VCaP (cell line): ENCODE data around the gene ADAMTS18.

Experiments used
- H3K27ac ChIP-seq: fragments of 450-650 bp; 2 replicates; pipeline ENCODE4 v1.5.1; 2017
- TF ChIP-seq, protein P1 (sequence below): fragments of 450-650 bp; conservative IDR thresholded peaks from 2 replicates; pipeline ENCODE4 v1.5.1; 2017; ENCODE audit warnings: mild to moderate bottlenecking, moderate library complexity

Gene ADAMTS18

GRCh38 chr16:77414752-77415231 lies 20.0 kb downstream of the ADAMTS18 start:
- no peak overlapping the region for H3K27ac ChIP-seq
- TF ChIP-seq, protein P1, sequence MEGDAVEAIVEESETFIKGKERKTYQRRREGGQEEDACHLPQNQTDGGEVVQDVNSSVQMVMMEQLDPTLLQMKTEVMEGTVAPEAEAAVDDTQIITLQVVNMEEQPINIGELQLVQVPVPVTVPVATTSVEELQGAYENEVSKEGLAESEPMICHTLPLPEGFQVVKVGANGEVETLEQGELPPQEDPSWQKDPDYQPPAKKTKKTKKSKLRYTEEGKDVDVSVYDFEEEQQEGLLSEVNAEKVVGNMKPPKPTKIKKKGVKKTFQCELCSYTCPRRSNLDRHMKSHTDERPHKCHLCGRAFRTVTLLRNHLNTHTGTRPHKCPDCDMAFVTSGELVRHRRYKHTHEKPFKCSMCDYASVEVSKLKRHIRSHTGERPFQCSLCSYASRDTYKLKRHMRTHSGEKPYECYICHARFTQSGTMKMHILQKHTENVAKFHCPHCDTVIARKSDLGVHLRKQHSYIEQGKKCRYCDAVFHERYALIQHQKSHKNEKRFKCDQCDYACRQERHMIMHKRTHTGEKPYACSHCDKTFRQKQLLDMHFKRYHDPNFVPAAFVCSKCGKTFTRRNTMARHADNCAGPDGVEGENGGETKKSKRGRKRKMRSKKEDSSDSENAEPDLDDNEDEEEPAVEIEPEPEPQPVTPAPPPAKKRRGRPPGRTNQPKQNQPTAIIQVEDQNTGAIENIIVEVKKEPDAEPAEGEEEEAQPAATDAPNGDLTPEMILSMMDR, result no peak

- TF ChIP-seq, protein P1, result no peak
- no peak overlapping the region for H3K27ac ChIP-seq
Observed at GRCh38 chr16:77410449-77410848, 24.4 kb downstream of the ADAMTS18 start.

DNA sequence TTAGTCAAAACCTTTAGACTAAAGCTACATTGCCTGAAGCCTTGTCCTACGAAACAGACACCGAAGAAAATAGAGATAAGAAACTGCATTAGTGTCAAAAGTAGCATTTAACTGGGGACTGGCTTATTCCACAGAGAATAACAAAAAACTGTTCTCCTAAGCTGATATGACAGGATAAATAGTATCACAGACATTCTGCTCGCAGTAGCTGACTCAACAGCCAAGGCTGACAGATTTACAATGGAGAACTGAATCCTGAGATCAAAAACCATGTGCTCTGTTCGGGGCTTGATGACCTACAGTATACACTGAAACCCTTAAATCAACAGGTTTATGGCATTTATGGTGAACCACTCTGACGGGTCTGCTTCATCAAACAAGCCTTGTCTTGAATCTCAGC lies 25.5 kb downstream of the ADAMTS18 start:
- TF ChIP-seq, protein P1, result no peak
- no peak overlapping the region for H3K27ac ChIP-seq

- H3K27ac ChIP-seq, result no peak overlapping the region
- TF ChIP-seq, protein P1, result no peak
Observed at GRCh38 chr16:77408607-77409006, 26.2 kb downstream of the ADAMTS18 start.

- TF ChIP-seq, protein P1, result peak; percentile 6; the same call in 1 of the 2 replicates
- no peak overlapping the region for H3K27ac ChIP-seq
Observed at GRCh38 chr16:77406680-77407079, 28.2 kb downstream of the ADAMTS18 start.

GRCh38 chr16:77404775-77405174 lies 30.1 kb downstream of the ADAMTS18 start:
- no peak overlapping the region for H3K27ac ChIP-seq
- TF ChIP-seq, protein P1, result no peak

- H3K27ac ChIP-seq, result no peak overlapping the region
- TF ChIP-seq, protein P1, result no peak
Observed at GRCh38 chr16:77403732-77404131, 31.1 kb downstream of the ADAMTS18 start.

DNA sequence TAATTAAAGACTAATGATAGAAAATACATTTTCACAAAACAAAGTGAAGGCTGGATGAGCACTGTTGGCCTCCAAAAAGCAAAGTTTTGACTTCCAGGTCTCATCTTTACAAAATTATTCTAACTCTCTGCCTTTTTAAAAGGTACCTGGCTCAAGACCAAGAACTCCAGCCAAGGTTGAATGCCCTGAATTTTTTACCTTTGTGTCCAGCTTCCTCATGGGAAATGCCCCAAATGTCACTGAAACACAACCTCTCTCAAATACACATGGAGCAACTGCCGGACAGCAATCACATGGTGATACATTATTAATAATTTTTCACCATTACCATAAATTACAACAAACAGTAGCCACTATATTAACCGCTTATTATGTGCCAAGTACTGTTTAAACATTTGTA lies 32.2 kb downstream of the ADAMTS18 start:
- H3K27ac ChIP-seq, result no peak overlapping the region
- TF ChIP-seq, protein P1, result no peak
